HepG2 (cell line): ENCODE results near the gene GALNT5.

Experiments
- ARNT ChIP-seq: fragments of 450-650 bp; IDR thresholded peaks from 2 replicates; pipeline ENCODE4 v1.6.1; 2017
- CC2D1A ChIP-seq: sonication (generic); formaldehyde crosslinking; IDR thresholded peaks from 2 replicates; pipeline ENCODE4 v1.8.1; 2023; ENCODE audit warnings: mild to moderate bottlenecking, missing genetic modification reagents
- CEBPB ChIP-seq: IDR thresholded peaks from 2 replicates; pipeline ENCODE4 v1.6.1; 2011; ENCODE audit warnings: low read depth, low read length, improper control_type of control experiment, borderline replicate concordance
- HDAC6 ChIP-seq: fragments of 200-600 bp; sonication (generic); IDR thresholded peaks from 2 replicates; pipeline ENCODE4 v1.7.0; 2017; ENCODE audit warnings: mild to moderate bottlenecking, antibody characterized with exemption, low read length, low read depth
- HMGXB4 ChIP-seq, 2 experiments: sonication (generic) in 1 of 2; formaldehyde crosslinking in 1 of 2; IDR thresholded peaks; 2 replicates each; pipeline versions ENCODE4 v1.4.0 to v1.6.1; 2018 to 2020; ENCODE audit warnings: missing genetic modification reagents in 2 of 2, borderline replicate concordance in 1 of 2, low read depth in 1 of 2, mild to moderate bottlenecking in 1 of 2, missing biosample characterization in 1 of 2
- RNF2 ChIP-seq: fragments of 450-650 bp; conservative IDR thresholded peaks from 2 replicates; pipeline ENCODE4 v1.6.1; 2016; ENCODE audit warnings: low read depth
- SOX6 ChIP-seq, 2 experiments: fragments of 450-650 bp in 1 of 2; sonication (generic) in 1 of 2; formaldehyde crosslinking in 1 of 2; IDR thresholded peaks; 2 replicates each; pipeline versions ENCODE4 v1.4.0 to v1.6.1; 2017 to 2020; ENCODE audit warnings: antibody characterized with exemption in 1 of 2, mild to moderate bottlenecking in 1 of 2, missing genetic modification reagents in 1 of 2
- ZNF335 ChIP-seq: sonication (generic); formaldehyde crosslinking; IDR thresholded peaks from 2 replicates; pipeline ENCODE4 v1.4.0; 2020; ENCODE audit warnings: missing genetic modification reagents
- ZSCAN29 ChIP-seq: sonication (generic); formaldehyde crosslinking; conservative IDR thresholded peaks from 2 replicates; pipeline ENCODE4 v1.4.0; 2020; ENCODE audit warnings: mild to moderate bottlenecking, missing genetic modification reagents
- ZSCAN30 ChIP-seq: sonication (generic); formaldehyde crosslinking; IDR thresholded peaks from 2 replicates; pipeline ENCODE4 v1.5.0; 2020; ENCODE audit warnings: mild to moderate bottlenecking, missing genetic modification reagents
- TF ChIP-seq, protein P1 (sequence below): sonication (generic); formaldehyde crosslinking; IDR thresholded peaks from 2 replicates; pipeline ENCODE4 v1.5.0; 2020; ENCODE audit warnings: mild to moderate bottlenecking, missing genetic modification reagents, moderate library complexity
- TF ChIP-seq, protein P2 (sequence below): IDR thresholded peaks from 2 replicates; pipeline ENCODE4 v1.6.1; 2012; ENCODE audit warnings: inconsistent platforms

GRCh38 chr2:157307021-157307420, 49.5 kb downstream of the GALNT5 start:
- TF ChIP-seq, protein P1, sequence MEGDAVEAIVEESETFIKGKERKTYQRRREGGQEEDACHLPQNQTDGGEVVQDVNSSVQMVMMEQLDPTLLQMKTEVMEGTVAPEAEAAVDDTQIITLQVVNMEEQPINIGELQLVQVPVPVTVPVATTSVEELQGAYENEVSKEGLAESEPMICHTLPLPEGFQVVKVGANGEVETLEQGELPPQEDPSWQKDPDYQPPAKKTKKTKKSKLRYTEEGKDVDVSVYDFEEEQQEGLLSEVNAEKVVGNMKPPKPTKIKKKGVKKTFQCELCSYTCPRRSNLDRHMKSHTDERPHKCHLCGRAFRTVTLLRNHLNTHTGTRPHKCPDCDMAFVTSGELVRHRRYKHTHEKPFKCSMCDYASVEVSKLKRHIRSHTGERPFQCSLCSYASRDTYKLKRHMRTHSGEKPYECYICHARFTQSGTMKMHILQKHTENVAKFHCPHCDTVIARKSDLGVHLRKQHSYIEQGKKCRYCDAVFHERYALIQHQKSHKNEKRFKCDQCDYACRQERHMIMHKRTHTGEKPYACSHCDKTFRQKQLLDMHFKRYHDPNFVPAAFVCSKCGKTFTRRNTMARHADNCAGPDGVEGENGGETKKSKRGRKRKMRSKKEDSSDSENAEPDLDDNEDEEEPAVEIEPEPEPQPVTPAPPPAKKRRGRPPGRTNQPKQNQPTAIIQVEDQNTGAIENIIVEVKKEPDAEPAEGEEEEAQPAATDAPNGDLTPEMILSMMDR (CRISPR knock-in tag): no peak
- TF ChIP-seq ARNT: no peak
- no peak for TF ChIP-seq CEBPB
- TF ChIP-seq, protein P2, sequence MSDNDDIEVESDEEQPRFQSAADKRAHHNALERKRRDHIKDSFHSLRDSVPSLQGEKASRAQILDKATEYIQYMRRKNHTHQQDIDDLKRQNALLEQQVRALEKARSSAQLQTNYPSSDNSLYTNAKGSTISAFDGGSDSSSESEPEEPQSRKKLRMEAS: no peak
- no peak for TF ChIP-seq HMGXB4 (CRISPR knock-in tag; IDR thresholded peaks at IDR 0.05; ENCODE audit: borderline replicate concordance in 1 of 2, low read depth in 1 of 2)
- no peak for TF ChIP-seq RNF2
- no peak for TF ChIP-seq CC2D1A (CRISPR knock-in tag)
- no peak for TF ChIP-seq HDAC6
- no peak for TF ChIP-seq ZSCAN29
- TF ChIP-seq ZSCAN30 (CRISPR knock-in tag): no peak
- no peak for TF ChIP-seq SOX6 (IDR thresholded peaks at IDR 0.05)
- TF ChIP-seq SOX6 (CRISPR knock-in tag; IDR thresholded peaks at IDR 0.05): no peak
- TF ChIP-seq ZNF335 (CRISPR knock-in tag): no peak
